Stimulated activated CD4-positive, alpha-beta T cell treated with anti-CD3 and anti-CD28 coated beads, Interleukin-1b, Interleukin-23, amount 100 ng/mL, for 24 hours (primary cell): ENCODE measurements around the gene UBN2.

Source experiments
- DNase-seq, 4 experiments: peaks; one replicate each; pipeline ENCODE4 v3.0.0-alpha.2; 2020; ENCODE audit warnings: low read depth in 4 of 4, low spot score in 1 of 4

The UBN2 gene

GRCh38 chr7:139341776-139342226, 110.8 kb downstream of the UBN2 start:
- DNase-seq, result no peak

- DNase-seq, result no peak
Observed at GRCh38 chr7:139345042-139345441, 114.0 kb downstream of the UBN2 start.

GRCh38 chr7:139351027-139351426, 120.0 kb downstream of the UBN2 start:
- DNase-seq, result no peak

GRCh38 chr7:139354729-139355128, 123.7 kb downstream of the UBN2 start:
- no peak for DNase-seq

- DNase-seq, result no peak
Observed at GRCh38 chr7:139355320-139355719, 124.3 kb downstream of the UBN2 start.
